Astrocyte of the cerebellum (primary cell): ENCODE results near the gene OTOF.

Experiments used
- DNase-seq: peaks from one replicate; pipeline ENCODE4 v3.0.0-alpha.2; 2011; ENCODE audit warnings: low read depth
- H3K4me3 ChIP-seq: 2 replicates; pipeline ENCODE4 v1.5.1; 2011; ENCODE audit warnings: mild to moderate bottlenecking, low read depth, low read length, moderate library complexity
- in situ Hi-C: cut with HindIII; loops from 2 replicates; pipeline ENCODE4 v1.10.0; 2017; ENCODE audit warnings: low sequenced_read_pairs
- TF ChIP-seq, protein P1 (sequence below): IDR thresholded peaks from 2 replicates; pipeline ENCODE4 v1.5.1; 2012; ENCODE audit warnings: low read length, low read depth, moderate library complexity, mild to moderate bottlenecking; ENCODE audit errors: missing control alignments

OTOF gene

GRCh38 chr2:26410764-26411243 is 67.1 kb downstream of the OTOF start:
- no peak for DNase-seq
- in situ Hi-C loops, result no loop called here
- TF ChIP-seq, protein P1, sequence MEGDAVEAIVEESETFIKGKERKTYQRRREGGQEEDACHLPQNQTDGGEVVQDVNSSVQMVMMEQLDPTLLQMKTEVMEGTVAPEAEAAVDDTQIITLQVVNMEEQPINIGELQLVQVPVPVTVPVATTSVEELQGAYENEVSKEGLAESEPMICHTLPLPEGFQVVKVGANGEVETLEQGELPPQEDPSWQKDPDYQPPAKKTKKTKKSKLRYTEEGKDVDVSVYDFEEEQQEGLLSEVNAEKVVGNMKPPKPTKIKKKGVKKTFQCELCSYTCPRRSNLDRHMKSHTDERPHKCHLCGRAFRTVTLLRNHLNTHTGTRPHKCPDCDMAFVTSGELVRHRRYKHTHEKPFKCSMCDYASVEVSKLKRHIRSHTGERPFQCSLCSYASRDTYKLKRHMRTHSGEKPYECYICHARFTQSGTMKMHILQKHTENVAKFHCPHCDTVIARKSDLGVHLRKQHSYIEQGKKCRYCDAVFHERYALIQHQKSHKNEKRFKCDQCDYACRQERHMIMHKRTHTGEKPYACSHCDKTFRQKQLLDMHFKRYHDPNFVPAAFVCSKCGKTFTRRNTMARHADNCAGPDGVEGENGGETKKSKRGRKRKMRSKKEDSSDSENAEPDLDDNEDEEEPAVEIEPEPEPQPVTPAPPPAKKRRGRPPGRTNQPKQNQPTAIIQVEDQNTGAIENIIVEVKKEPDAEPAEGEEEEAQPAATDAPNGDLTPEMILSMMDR, result no peak
- no peak overlapping the region for H3K4me3 ChIP-seq

GRCh38 chr2:26409785-26410184 is 68.1 kb downstream of the OTOF start:
- TF ChIP-seq, protein P1, result no peak
- H3K4me3 ChIP-seq, result no peak overlapping the region
- in situ Hi-C loops, result no loop called here
- no peak for DNase-seq

DNA sequence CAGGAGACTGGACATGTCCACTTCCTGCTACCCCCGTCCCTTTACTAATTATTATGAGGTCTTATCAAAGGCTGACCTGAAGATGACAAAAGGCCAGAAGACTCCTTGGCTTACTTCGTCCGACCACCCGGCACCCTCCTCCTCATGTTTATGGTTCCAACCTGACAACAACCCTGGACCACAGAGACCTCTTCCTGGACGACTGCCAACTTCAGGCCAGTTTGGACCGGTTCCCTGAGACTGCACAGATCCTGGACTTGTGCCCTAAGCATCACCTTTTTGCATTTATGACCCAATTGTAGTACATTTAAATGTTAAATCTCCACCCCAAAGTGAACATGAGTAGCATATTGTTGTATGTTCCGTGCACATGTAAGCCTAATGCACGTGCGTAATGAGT is 70.4 kb downstream of the OTOF start:
- DNase-seq, result no peak
- H3K4me3 ChIP-seq, result no peak overlapping the region
- in situ Hi-C loops, result no loop called here
- TF ChIP-seq, protein P1, result no peak
